ENCODE measurements around the gene UCP2. TPM values are rescaled to one million over a fixed set of nuclear protein-coding genes. Genes with fewer than 3 reads are reported as not detected.

Gene UCP2
- total RNA-seq, 1 donor from 2014 or later, result 69.2 TPM

GRCh38 chr11:74000307-74001133, 17.9 kb upstream of the UCP2 start:
- Mint-ChIP-seq H3K4me1 (no peaks in the 10 kb centered on the region), H3K27me3 (ENCODE audit: insufficient read depth, low read depth) (peaks cover 2% of the 10 kb centered on the region), H3K36me3 (peaks cover 7% of the 10 kb centered on the region), H3K4me3 (no peak overlapping the region), H3K27ac (no peak overlapping the region), H3K9me3 (no peaks in the 10 kb centered on the region)
- H3F3A ChIP-seq (ENCODE audit: low read depth), result no peaks in the 10 kb centered on the region
- no peaks in the 10 kb centered on the region for H3K4me1 ChIP-seq
- H4K20me1 ChIP-seq (ENCODE audit: low read depth), result no peaks in the 10 kb centered on the region
- TF ChIP-seq CTCF (IDR thresholded peaks at IDR 0.05), result no peak
- TF ChIP-seq EZH2 (IDR thresholded peaks at IDR 0.05), result no peak
- no peak for TF ChIP-seq EZH2phosphoT487 (IDR thresholded peaks at IDR 0.05)
- DNase-seq (ENCODE audit: low spot score), result no peak
- no peaks in the 10 kb centered on the region for H3K36me3 ChIP-seq
- H3K4me2 ChIP-seq, result no peak overlapping the region
- H3K27ac ChIP-seq, result no peak overlapping the region
- no peak overlapping the region for H2AFZ ChIP-seq (replicated peaks)
- H3K9me3 ChIP-seq (ENCODE audit: low read depth), result no peaks in the 10 kb centered on the region
- H3K4me3 ChIP-seq, result no peak overlapping the region
- H3K79me2 ChIP-seq (ENCODE audit: low read depth), result no peaks in the 10 kb centered on the region
- no peaks in the 10 kb centered on the region for H3K27me3 ChIP-seq
- no peak overlapping the region for H3K9ac ChIP-seq

DNA sequence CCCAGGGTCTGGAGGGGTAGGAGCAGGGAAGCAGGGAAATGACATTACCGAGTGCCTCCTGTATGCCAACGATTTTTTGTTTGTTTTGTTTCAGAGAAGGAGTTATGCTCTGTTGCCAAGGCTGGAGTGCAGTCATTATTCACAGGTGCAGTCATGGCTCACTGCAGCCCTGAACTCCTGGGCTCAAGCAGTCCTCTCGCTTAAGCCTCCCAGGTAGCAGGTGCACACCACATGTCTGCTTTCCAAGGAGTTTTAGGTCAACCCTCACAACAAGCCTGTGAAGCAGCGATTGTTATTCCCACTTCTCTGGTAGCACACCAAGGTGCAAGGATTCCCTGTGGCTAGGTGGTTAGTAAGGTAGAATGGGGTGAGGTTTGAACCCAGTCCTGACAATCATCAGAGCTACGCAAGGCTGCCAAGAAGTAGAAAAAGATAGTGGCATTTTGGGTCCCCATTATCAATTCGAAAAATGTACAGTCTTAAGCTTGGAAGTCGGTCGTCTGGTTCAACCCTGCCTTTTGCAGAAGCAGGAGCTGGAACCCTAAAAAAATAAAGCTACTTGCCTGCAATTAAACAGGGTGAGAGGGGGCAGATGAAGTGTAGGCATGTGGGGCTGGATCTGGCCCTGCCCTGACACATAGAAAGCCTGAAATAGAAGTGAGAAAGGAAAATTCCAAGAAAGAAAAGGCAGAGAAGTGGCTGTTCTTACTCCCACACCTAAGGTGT, 17.1 kb upstream of the UCP2 start:
- Histone ChIP-seq H3K4me2 (no peak overlapping the region), H3K79me2 (ENCODE audit: low read depth) (no peaks in the 10 kb centered on the region), H3K9ac (no peak overlapping the region), H3K9me3 (ENCODE audit: low read depth) (no peaks in the 10 kb centered on the region), H3K4me1 (no peaks in the 10 kb centered on the region), H3K27me3 (no peaks in the 10 kb centered on the region), H4K20me1 (ENCODE audit: low read depth) (no peaks in the 10 kb centered on the region), H3F3A (ENCODE audit: low read depth) (no peaks in the 10 kb centered on the region), H3K4me3 (no peak overlapping the region), H2AFZ (replicated peaks) (no peak overlapping the region), H3K27ac (no peak overlapping the region), H3K36me3 (no peaks in the 10 kb centered on the region)
- TF ChIP-seq EZH2phosphoT487 (IDR thresholded peaks at IDR 0.05), result no peak
- no peak for TF ChIP-seq CTCF (IDR thresholded peaks at IDR 0.05)
- TF ChIP-seq EZH2 (IDR thresholded peaks at IDR 0.05), result no peak
- Mint-ChIP-seq H3K4me3 (no peak overlapping the region), H3K4me1 (no peaks in the 10 kb centered on the region), H3K9me3 (no peaks in the 10 kb centered on the region), H3K36me3 (peaks cover 7% of the 10 kb centered on the region), H3K27ac (no peak overlapping the region), H3K27me3 (ENCODE audit: insufficient read depth, low read depth) (peaks cover 2% of the 10 kb centered on the region)
- DNase-seq (ENCODE audit: low spot score), result no peak

DNA sequence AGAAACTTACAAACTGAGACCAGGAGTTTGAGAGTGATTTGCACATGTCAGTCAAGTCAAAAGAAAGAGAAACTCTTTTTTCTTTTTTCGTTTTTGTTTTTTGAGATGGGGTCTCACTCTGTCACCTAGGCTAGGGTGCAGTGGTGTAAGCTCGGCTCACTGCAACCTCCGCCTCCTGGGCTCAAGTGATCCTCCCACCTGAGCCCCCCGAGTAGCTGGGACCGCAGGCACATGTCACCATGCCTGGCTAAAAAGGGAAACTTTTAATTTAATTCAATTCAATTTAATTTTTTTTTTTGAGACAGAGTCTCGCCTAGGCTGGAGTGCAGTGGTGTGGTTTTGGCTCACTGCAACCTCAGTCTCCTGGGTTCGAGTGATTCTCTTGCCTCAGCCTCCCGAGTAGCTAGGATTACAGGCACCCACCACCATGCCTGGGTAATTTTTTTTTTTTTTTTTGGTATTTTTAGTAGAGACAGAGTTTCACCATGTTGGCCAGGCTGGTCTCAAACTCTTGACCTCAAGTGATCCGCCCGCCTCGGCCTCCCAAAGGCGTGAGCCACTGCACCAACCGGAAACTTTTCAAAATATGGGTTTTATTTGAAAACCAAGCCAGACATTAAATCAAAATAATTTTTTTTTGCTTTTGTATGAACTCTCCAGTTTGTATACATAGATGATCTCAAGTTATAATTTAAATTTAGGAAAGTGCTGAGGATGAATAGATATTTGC, 16.4 kb upstream of the UCP2 start:
- no peaks in the 10 kb centered on the region for H4K20me1 ChIP-seq (ENCODE audit: low read depth)
- no peaks in the 10 kb centered on the region for H3K79me2 ChIP-seq (ENCODE audit: low read depth)
- H2AFZ ChIP-seq (replicated peaks), result no peak overlapping the region
- no peaks in the 10 kb centered on the region for H3F3A ChIP-seq (ENCODE audit: low read depth)
- no peak overlapping the region for H3K4me2 ChIP-seq
- no peak for DNase-seq (ENCODE audit: low spot score)
- no peaks in the 10 kb centered on the region for H3K36me3 ChIP-seq
- Mint-ChIP-seq H3K36me3 (peaks cover 7% of the 10 kb centered on the region), H3K27me3 (ENCODE audit: insufficient read depth, low read depth) (peaks cover 2% of the 10 kb centered on the region), H3K9me3 (no peaks in the 10 kb centered on the region), H3K4me3 (no peak overlapping the region), H3K27ac (no peak overlapping the region), H3K4me1 (no peaks in the 10 kb centered on the region)
- no peak overlapping the region for H3K9ac ChIP-seq
- no peak overlapping the region for H3K27ac ChIP-seq
- no peaks in the 10 kb centered on the region for H3K27me3 ChIP-seq
- no peak overlapping the region for H3K4me3 ChIP-seq
- no peak for TF ChIP-seq EZH2 (IDR thresholded peaks at IDR 0.05)
- no peak for TF ChIP-seq EZH2phosphoT487 (IDR thresholded peaks at IDR 0.05)
- no peak for TF ChIP-seq CTCF (IDR thresholded peaks at IDR 0.05)
- H3K4me1 ChIP-seq, result no peaks in the 10 kb centered on the region
- no peaks in the 10 kb centered on the region for H3K9me3 ChIP-seq (ENCODE audit: low read depth)

All from neural progenitor cell (in vitro differentiated cells).